ENCODE measurements around the gene PRAMEF17.
"Not testable (repeated sequence)": the region's sequence is repeated elsewhere in the genome, so short reads cannot be mapped to it uniquely, and the experiment has no call there.

DNA sequence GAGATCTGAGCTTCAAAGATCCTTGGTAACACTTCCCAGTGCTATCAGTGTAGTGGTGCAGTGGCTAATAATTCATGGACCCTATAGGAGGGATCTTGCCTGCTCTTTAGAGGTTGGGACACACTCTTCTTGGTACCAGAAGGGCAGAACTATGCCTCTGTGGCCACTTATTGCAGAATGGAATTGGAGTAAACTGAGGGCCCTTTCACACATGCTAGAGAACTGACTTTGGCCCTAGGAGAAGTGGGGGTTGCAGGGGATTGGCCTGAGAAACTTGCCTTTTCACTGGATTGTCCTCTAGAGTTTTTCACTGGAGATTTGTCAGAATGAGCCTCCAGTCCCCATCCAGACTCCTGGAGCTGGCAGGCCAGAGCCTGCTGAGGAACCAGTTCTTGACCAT lies at the start of gene PRAMEF17:
- TF ChIP-seq, protein P1, sequence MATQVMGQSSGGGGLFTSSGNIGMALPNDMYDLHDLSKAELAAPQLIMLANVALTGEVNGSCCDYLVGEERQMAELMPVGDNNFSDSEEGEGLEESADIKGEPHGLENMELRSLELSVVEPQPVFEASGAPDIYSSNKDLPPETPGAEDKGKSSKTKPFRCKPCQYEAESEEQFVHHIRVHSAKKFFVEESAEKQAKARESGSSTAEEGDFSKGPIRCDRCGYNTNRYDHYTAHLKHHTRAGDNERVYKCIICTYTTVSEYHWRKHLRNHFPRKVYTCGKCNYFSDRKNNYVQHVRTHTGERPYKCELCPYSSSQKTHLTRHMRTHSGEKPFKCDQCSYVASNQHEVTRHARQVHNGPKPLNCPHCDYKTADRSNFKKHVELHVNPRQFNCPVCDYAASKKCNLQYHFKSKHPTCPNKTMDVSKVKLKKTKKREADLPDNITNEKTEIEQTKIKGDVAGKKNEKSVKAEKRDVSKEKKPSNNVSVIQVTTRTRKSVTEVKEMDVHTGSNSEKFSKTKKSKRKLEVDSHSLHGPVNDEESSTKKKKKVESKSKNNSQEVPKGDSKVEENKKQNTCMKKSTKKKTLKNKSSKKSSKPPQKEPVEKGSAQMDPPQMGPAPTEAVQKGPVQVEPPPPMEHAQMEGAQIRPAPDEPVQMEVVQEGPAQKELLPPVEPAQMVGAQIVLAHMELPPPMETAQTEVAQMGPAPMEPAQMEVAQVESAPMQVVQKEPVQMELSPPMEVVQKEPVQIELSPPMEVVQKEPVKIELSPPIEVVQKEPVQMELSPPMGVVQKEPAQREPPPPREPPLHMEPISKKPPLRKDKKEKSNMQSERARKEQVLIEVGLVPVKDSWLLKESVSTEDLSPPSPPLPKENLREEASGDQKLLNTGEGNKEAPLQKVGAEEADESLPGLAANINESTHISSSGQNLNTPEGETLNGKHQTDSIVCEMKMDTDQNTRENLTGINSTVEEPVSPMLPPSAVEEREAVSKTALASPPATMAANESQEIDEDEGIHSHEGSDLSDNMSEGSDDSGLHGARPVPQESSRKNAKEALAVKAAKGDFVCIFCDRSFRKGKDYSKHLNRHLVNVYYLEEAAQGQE (IDR thresholded peaks at IDR 0.05; ENCODE audit: borderline replicate concordance), result not testable (repeated sequence)
- TF ChIP-seq, protein P1 (CRISPR knock-in tag; IDR thresholded peaks at IDR 0.05; ENCODE audit: low read depth), result not testable (repeated sequence)
- TF ChIP-seq, protein P2, sequence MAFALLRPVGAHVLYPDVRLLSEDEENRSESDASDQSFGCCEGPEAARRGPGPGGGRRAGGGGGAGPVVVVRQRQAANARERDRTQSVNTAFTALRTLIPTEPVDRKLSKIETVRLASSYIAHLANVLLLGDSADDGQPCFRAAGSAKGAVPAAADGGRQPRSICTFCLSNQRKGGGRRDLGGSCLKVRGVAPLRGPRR (CRISPR knock-in tag; IDR thresholded peaks at IDR 0.05), result not testable (repeated sequence)
- TF ChIP-seq LCOR (CRISPR knock-in tag; IDR thresholded peaks at IDR 0.05); PHB2 (IDR thresholded peaks at IDR 0.05; ENCODE audit: low read depth); SP2 (IDR thresholded peaks at IDR 0.05; ENCODE audit: extremely low read depth, low read depth, low read length, poor library complexity, severe bottlenecking); BCOR (IDR thresholded peaks at IDR 0.05); RBBP5 (IDR thresholded peaks at IDR 0.05; ENCODE audit: borderline replicate concordance, insufficient read depth, low read length, poor library complexity, severe bottlenecking); MAFF (IDR thresholded peaks at IDR 0.05; ENCODE audit: low read length): not testable (repeated sequence)
- TF ChIP-seq, protein P3, sequence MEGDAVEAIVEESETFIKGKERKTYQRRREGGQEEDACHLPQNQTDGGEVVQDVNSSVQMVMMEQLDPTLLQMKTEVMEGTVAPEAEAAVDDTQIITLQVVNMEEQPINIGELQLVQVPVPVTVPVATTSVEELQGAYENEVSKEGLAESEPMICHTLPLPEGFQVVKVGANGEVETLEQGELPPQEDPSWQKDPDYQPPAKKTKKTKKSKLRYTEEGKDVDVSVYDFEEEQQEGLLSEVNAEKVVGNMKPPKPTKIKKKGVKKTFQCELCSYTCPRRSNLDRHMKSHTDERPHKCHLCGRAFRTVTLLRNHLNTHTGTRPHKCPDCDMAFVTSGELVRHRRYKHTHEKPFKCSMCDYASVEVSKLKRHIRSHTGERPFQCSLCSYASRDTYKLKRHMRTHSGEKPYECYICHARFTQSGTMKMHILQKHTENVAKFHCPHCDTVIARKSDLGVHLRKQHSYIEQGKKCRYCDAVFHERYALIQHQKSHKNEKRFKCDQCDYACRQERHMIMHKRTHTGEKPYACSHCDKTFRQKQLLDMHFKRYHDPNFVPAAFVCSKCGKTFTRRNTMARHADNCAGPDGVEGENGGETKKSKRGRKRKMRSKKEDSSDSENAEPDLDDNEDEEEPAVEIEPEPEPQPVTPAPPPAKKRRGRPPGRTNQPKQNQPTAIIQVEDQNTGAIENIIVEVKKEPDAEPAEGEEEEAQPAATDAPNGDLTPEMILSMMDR (IDR thresholded peaks at IDR 0.05 in 2 of 3, conservative IDR thresholded peaks at IDR 0.05 in 1 of 3; ENCODE audit: insufficient read depth in 2 of 3, low read depth in 1 of 3, low read length in 3 of 3), result not testable (repeated sequence)
- TF ChIP-seq, protein P4, sequence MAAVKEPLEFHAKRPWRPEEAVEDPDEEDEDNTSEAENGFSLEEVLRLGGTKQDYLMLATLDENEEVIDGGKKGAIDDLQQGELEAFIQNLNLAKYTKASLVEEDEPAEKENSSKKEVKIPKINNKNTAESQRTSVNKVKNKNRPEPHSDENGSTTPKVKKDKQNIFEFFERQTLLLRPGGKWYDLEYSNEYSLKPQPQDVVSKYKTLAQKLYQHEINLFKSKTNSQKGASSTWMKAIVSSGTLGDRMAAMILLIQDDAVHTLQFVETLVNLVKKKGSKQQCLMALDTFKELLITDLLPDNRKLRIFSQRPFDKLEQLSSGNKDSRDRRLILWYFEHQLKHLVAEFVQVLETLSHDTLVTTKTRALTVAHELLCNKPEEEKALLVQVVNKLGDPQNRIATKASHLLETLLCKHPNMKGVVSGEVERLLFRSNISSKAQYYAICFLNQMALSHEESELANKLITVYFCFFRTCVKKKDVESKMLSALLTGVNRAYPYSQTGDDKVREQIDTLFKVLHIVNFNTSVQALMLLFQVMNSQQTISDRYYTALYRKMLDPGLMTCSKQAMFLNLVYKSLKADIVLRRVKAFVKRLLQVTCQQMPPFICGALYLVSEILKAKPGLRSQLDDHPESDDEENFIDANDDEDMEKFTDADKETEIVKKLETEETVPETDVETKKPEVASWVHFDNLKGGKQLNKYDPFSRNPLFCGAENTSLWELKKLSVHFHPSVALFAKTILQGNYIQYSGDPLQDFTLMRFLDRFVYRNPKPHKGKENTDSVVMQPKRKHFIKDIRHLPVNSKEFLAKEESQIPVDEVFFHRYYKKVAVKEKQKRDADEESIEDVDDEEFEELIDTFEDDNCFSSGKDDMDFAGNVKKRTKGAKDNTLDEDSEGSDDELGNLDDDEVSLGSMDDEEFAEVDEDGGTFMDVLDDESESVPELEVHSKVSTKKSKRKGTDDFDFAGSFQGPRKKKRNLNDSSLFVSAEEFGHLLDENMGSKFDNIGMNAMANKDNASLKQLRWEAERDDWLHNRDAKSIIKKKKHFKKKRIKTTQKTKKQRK (IDR thresholded peaks at IDR 0.05; ENCODE audit: borderline replicate concordance, low read depth, low read length), result not testable (repeated sequence)

All from K562 (cell line).